Muscle layer of duodenum (tissue), 2 donors: ENCODE measurements around the gene DCD.

Experiments
- H3K27ac ChIP-seq: one replicate; pipeline ENCODE4 v1.7.0; 2013; ENCODE audit warnings: mild to moderate bottlenecking, low read length
- H3K27me3 ChIP-seq: one replicate; pipeline ENCODE4 v1.7.0; 2013; ENCODE audit warnings: low read depth, mild to moderate bottlenecking, control low read depth, low read length
- H3K36me3 ChIP-seq, 2 donors: one replicate each; pipeline ENCODE4 v1.7.0; 2013; ENCODE audit warnings: low read length in 2 of 2, control low read depth in 1 of 2, mild to moderate bottlenecking in 1 of 2; ENCODE audit not compliant: insufficient read depth in 2 of 2, control insufficient read depth in 1 of 2
- H3K4me1 ChIP-seq, 2 donors: one replicate each; pipeline ENCODE4 v1.7.0; 2013; ENCODE audit warnings: low read length in 2 of 2, mild to moderate bottlenecking in 2 of 2, control low read depth in 1 of 2, moderate library complexity in 1 of 2; ENCODE audit not compliant: insufficient read depth in 2 of 2, control insufficient read depth in 1 of 2
- H3K4me3 ChIP-seq, 2 donors: one replicate each; pipeline ENCODE4 v1.7.0; 2013; ENCODE audit warnings: low read length in 2 of 2, low read depth in 1 of 2, mild to moderate bottlenecking in 1 of 2
- H3K9me3 ChIP-seq, 2 donors: one replicate each; pipeline ENCODE4 v1.7.0; 2013; ENCODE audit warnings: low read length in 2 of 2, control low read depth in 1 of 2, mild to moderate bottlenecking in 1 of 2; ENCODE audit not compliant: control insufficient read depth in 1 of 2
- donor health status: healthy.

DCD gene

GRCh38 chr12:54605138-54605970, 42.8 kb downstream of the DCD start:
- Histone ChIP-seq H3K27me3 (no peaks in the 10 kb centered on the region), H3K4me1 (no peaks in the 10 kb centered on the region), H3K4me3 (no peak overlapping the region), H3K27ac (no peak overlapping the region), H3K36me3 (no peaks in the 10 kb centered on the region), H3K9me3 (no peaks in the 10 kb centered on the region)

GRCh38 chr12:54604436-54604835, 43.7 kb downstream of the DCD start:
- Histone ChIP-seq H3K4me1 (no peaks in the 10 kb centered on the region), H3K27ac (no peak overlapping the region), H3K9me3 (no peaks in the 10 kb centered on the region), H3K27me3 (no peaks in the 10 kb centered on the region), H3K4me3 (no peak overlapping the region), H3K36me3 (no peaks in the 10 kb centered on the region)

GRCh38 chr12:54603872-54604271, 44.3 kb downstream of the DCD start:
- no peak overlapping the region for H3K4me3 ChIP-seq
- H3K27ac ChIP-seq, result no peak overlapping the region
- no peaks in the 10 kb centered on the region for H3K36me3 ChIP-seq
- H3K27me3 ChIP-seq, result no peaks in the 10 kb centered on the region
- no peaks in the 10 kb centered on the region for H3K4me1 ChIP-seq
- no peaks in the 10 kb centered on the region for H3K9me3 ChIP-seq

GRCh38 chr12:54603173-54603814, 44.9 kb downstream of the DCD start:
- H3K4me3 ChIP-seq, result no peak overlapping the region
- no peak overlapping the region for H3K27ac ChIP-seq

GRCh38 chr12:54602661-54603060, 45.5 kb downstream of the DCD start:
- Histone ChIP-seq H3K9me3 (no peaks in the 10 kb centered on the region), H3K4me3 (no peak overlapping the region), H3K27me3 (no peaks in the 10 kb centered on the region), H3K36me3 (no peaks in the 10 kb centered on the region), H3K4me1 (no peaks in the 10 kb centered on the region), H3K27ac (no peak overlapping the region)

More at GRCh38 chr12:54603173-54603814, 44.9 kb downstream of the DCD start:
- Histone ChIP-seq H3K9me3 (no peaks in the 10 kb centered on the region), H3K36me3 (no peaks in the 10 kb centered on the region), H3K4me1 (no peaks in the 10 kb centered on the region), H3K27me3 (no peaks in the 10 kb centered on the region)

- H3K9me3 ChIP-seq, result no peaks in the 10 kb centered on the region
Measured at GRCh38 chr12:54601841-54602240, 46.3 kb downstream of the DCD start.

GRCh38 chr12:54598970-54599369, 49.2 kb downstream of the DCD start:
- no peaks in the 10 kb centered on the region for H3K9me3 ChIP-seq
- H3K4me3 ChIP-seq, result no peak overlapping the region
- H3K36me3 ChIP-seq, result no peaks in the 10 kb centered on the region
- no peaks in the 10 kb centered on the region for H3K4me1 ChIP-seq
- H3K27me3 ChIP-seq, result no peaks in the 10 kb centered on the region
- H3K27ac ChIP-seq, result no peak overlapping the region

More at GRCh38 chr12:54601841-54602240, 46.3 kb downstream of the DCD start:
- Histone ChIP-seq H3K27me3 (no peaks in the 10 kb centered on the region), H3K4me1 (no peaks in the 10 kb centered on the region), H3K4me3 (no peak overlapping the region), H3K27ac (no peak overlapping the region), H3K36me3 (no peaks in the 10 kb centered on the region)

- Histone ChIP-seq H3K27ac (no peak overlapping the region), H3K4me3 (no peak overlapping the region), H3K27me3 (no peaks in the 10 kb centered on the region), H3K4me1 (peaks cover 0 to 4% of the 10 kb centered on the region in 2 donors), H3K36me3 (no peaks in the 10 kb centered on the region), H3K9me3 (no peaks in the 10 kb centered on the region)
Measured at GRCh38 chr12:54596526-54596946, 51.6 kb downstream of the DCD start.

- Histone ChIP-seq H3K9me3 (no peaks in the 10 kb centered on the region), H3K27me3 (no peaks in the 10 kb centered on the region), H3K36me3 (no peaks in the 10 kb centered on the region), H3K4me3 (no peak overlapping the region), H3K4me1 (peaks cover 0 to 15% of the 10 kb centered on the region in 2 donors), H3K27ac (no peak overlapping the region)
Measured at GRCh38 chr12:54595471-54595870, 52.7 kb downstream of the DCD start.
